Glomerular endothelial cell (primary cell): ENCODE data around the gene JAZF1. TPM values are rescaled to one million over a fixed set of nuclear protein-coding genes. Genes with fewer than 3 reads are reported as not detected.

ENCODE experiments used
- DNase-seq: peaks from one replicate; pipeline ENCODE4 v3.0.0-alpha.2; 2011; ENCODE audit warnings: low read depth, low spot score; ENCODE audit errors: extremely low read depth
- total RNA-seq: library from RNA; depleted of rRNA; stranded (reverse); fragments of >200 nt; gene quantifications from 2 replicates; pipeline ENCODE4 v1.2.3, GENCODE V29; 2015

JAZF1 gene
- total RNA-seq, 1 donor from 2014 or later, result 8.9 TPM

GRCh38 chr7:28192786-28193585, 12.4 kb upstream of the JAZF1 start:
- no peak for DNase-seq

DNA sequence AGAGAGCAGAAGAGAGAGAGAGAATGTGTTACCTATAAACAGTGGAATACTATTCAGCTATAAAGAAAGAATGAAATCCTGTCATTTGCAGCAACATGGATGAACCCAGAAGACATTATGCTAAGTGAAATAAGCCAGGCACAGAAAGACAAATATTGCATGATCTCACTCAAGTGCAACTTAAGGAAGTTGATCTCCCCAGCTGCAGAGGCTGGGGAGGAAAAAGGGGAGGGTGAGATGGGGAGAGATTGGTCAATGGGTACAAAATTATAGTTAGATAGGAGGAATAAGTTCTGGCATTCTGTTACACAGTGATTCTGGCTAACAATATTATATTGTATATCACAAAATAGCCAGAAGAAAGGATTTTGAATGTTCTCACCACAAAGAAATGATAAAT, 11.2 kb upstream of the JAZF1 start:
- no peak for DNase-seq

DNA sequence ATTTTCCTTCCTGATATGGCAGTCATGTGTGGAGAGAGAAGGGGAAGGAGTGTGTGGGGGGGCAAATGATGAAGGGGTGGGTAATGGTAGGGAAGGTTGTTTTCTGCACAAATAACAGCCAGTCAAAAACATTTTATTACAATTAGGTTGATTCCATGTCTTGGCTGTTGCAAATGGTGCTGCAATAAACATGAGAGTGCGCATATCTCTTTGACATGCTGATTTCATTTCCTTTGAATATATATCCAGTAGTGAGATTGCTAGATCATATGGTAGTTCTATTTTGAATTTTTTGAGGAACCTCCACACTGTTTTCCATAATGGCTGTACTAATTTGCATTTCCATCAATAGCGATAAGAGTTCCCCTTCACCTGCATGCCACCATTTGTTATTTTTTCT, 10.6 kb upstream of the JAZF1 start:
- DNase-seq, result no peak

GRCh38 chr7:28190077-28190710, 9.6 kb upstream of the JAZF1 start:
- DNase-seq, result no peak

- no peak for DNase-seq
These were observed 6.4 kb upstream of the JAZF1 start for GRCh38 chr7:28187012-28187411.

DNA sequence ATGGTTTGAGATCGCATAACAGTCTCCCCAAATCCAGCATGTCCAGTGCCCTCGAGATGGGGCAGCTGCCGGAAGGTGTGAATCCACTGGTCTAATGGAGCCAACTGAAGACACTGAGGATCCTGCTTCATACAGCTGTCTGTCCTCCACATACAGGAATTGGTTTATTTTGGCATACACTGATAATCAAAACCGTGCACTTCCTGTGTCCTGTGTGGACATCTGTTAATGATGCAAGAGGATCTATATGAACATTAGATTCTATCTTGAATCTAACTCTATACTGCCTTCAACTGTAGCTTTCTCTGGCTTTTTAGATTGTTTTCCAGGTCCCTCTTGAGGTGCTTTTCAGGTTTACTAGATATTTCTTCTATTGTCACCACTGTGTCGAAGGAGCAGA, 3.0 kb upstream of the JAZF1 start:
- no peak for DNase-seq

- no peak for DNase-seq
These were observed 1.5 kb upstream of the JAZF1 start for GRCh38 chr7:28182071-28182471.

GRCh38 chr7:28181416-28181815, 821 bp upstream of the JAZF1 start:
- no peak for DNase-seq

- no peak for DNase-seq
These were observed 598 bp downstream of the JAZF1 start for GRCh38 chr7:28180031-28180363.

- DNase-seq, result no peak
These were observed 1.2 kb downstream of the JAZF1 start for GRCh38 chr7:28179120-28180030.

GRCh38 chr7:28178599-28178998, 2.0 kb downstream of the JAZF1 start:
- DNase-seq, result no peak

DNA sequence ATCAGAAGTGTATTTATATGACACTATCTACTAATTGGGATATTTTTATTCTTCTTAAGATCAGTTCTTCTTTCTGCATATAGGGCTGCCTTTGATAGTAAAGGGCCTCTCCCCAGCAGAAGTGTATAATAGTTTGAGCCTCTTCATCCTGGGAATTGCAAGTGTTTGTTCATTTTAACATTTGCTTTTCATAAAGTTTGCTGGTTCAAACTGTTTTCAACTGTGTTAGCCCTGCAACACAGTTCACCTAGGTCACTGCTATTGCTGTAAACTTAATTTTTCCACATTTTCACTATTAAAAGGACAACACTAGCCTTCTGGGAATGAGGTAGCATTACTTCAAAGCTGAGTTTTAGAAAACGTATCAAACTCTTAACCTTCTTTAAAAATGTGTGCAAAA, 2.8 kb downstream of the JAZF1 start:
- no peak for DNase-seq

DNA sequence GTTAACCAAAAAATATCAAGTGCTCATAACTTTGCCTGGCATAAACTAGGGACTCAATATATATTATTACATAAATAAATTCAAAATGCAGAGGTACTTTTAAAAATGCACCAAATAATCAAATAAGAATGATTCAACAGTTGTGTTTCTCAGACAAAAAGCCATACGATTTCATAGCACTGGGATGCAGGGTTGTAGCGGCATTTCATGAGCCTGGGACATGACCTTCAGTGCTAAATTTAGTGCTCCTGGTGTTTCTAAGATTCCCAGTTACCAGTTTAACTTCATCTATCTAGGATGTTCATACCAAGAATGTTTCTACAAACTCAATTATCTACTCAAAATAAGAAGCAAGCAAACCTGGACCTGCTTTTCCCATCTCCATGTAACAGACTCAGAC, 4.0 kb downstream of the JAZF1 start:
- DNase-seq, result no peak

DNA sequence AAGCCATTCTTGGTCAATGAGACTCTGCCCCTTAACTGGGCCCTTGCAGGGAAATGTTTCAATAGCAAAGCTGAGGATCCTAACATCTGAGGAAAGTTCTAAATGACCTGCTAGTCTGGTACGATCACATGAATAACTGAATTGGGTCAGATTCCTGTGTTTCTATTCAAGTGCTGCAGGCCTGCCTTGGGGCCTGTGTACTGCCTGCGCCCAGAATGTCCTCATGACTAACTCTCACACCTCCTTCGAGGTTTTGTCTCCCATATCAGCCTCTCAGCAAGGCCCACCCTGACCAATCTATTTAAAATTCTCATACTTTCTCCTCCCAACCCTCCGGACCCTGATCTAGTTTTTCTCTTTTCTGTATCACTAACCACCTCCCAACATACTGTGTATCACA, 4.4 kb downstream of the JAZF1 start:
- DNase-seq, result no peak

GRCh38 chr7:28174901-28175661, 5.5 kb downstream of the JAZF1 start:
- no peak for DNase-seq

DNA sequence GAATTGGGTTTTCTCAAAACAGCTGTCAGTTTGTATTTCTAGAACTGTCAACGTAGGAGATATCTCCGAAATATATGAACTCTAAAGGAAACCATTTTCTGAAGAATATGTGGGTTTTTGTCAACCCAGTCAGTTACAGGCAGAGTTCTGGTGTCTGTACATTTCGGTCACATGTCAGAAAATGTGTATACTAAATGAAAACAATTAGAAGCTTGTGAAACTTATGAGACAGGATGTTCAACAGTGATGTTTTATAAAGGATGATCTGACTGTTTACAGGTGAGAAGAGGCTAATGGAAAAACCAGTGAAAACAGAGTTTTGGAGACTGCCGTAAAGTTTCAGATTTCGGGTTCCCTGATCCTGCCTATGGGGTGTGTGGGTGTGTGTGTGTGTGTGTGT, 6.2 kb downstream of the JAZF1 start:
- no peak for DNase-seq

DNA sequence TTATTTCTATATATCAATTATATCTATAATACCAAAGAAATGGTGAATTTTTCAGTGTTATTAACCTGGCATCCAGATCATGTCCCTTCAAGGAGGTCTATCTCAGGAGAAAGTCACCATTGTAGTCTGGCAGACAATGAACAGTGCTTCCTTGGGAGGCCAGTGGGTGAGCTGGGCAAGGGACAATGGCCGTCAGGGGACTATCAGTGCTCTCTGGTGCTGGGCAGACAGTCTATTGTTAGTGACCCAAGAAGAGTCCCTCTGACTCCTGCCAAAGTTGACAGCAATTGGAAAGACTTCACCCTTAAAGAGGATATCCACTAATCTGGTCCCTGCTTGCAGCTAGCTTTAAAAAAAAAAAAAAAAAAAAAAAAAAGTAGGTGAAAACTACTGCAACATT, 7.1 kb downstream of the JAZF1 start:
- DNase-seq, result no peak

GRCh38 chr7:28172958-28173357, 7.6 kb downstream of the JAZF1 start:
- DNase-seq, result no peak

GRCh38 chr7:28170701-28171100, 9.9 kb downstream of the JAZF1 start:
- no peak for DNase-seq

DNA sequence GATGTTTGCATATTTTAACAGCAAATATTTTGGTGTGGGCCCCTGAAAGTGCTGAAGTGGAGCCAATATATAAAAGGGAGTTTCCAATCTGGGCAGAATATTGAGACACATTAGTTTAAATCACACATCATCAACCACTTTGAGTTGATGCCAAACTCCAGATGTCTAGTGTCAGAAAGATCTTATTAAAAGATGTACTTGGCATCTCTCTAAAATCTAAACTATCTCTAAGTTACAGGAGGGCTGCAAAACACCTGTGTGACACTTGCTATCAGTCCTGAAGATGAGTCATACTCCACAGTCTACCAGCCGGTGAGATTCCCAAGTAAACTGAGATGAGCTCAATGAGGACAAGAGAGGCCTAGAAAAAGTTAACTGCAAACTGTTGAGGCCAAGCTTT, 11.4 kb downstream of the JAZF1 start:
- no peak for DNase-seq
